NAMALWA (cell line): ENCODE measurements around the gene TNN.
A peak's percentile ranks its signal among the peaks of the same experiment; 100 is the strongest.

Experiments
- DNase-seq: peaks from one replicate; pipeline ENCODE4 v3.0.0-alpha.2; 2015; ENCODE audit warnings: low spot score

TNN gene

DNA sequence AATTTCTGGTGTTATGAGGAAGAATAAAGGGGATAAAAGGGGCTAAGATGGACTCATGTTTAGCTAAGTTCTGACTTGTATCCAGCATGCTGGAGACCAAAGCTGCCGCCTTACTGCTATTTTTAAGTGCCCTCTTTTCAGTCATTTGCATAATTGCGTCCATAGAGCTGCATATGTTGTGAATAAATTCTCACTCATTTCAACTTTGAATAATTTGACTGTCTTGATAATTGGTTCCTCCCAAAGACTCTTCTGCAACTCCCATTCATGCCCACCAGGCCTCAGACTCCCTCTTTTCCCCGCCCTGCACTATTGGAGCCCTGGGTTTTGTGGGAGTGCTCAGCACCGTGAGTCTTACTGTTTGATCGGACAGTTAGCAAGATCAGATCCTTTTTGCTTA, 79.9 kb downstream of the TNN start:
- no peak for DNase-seq

DNA sequence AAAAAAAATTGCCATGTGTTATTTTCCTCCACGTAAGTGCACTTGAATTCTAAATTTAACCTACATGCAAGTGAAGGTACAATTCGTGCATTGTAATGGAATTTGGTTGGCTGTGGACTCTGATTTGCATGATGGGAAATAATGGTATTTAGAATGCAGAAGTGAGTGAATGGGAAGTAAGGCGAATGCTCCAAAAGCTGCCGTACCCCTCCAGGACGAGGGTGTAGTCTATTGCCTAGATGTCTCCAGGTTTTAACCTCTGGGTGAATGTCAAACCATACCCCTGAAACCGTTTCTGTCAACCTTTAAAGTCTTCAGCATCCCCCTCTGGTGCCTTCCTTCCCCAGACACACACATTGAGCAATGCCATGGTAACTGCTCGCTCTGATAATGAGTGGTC, 80.4 kb downstream of the TNN start:
- no peak for DNase-seq

- no peak for DNase-seq
Observed at GRCh38 chr1:175150596-175151319, 83.1 kb downstream of the TNN start.

GRCh38 chr1:175152006-175152652, 84.5 kb downstream of the TNN start:
- DNase-seq: peak; percentile 82

DNA sequence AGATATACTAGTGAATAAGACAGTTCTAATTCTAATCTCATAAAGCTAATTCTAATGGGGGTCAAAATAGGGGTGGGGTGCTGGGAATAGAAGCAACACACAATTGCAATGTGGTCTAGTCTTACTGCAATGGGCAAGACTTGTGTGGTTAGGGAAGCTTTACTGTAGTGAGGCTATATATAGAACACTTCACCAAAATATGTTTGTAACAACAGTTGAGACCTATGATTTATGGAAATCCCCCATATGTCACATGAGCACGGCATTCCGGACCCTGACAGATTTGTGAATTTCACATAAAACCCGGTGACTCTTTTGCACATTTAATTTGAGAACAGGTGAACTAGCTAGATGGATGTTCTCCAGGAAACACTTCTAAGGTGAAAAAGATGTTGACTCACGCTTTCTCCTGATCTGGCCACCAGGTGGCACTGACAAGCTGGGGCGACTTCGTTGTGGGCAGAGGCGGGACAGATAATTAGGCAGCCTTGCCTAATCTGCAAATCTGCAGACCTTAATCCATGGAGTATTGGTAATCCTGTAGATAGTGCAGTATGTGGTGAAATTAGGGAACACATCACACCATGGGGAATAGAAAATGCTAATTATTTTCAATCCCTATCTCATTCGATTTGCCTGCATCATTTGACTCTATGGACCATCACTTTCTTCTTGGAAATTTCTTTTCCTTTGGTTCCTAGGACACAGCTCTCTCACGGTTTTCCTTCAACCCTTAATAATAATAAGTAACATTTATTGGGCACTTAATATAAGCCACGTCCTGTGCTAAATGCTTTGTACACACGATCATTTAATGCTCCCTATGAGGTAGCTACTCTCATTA, 87.2 kb downstream of the TNN start:
- peak; percentile 91 for DNase-seq

DNA sequence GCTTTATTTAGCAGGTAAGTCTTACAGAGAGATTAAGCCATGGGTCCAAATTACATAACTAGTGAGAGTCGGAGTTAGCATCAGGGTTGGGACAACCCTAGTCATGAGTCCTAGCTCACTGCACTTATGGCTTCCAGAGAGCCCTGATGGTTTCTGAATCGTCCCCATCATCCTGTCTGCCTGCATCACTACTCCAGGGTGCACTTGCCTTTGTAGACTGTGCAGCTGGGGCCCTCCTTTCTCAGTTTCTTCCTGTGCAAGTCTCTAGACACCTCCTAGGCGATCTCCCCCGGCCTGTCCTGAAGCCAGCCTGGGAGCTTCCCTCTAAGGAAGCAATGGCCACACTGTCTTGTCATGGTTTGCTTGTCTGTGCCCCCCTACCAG, 87.8 kb downstream of the TNN start:
- peak; percentile 56 for DNase-seq

- peak; percentile 38 for DNase-seq
Observed at GRCh38 chr1:175155936-175156335, 88.3 kb downstream of the TNN start.

DNA sequence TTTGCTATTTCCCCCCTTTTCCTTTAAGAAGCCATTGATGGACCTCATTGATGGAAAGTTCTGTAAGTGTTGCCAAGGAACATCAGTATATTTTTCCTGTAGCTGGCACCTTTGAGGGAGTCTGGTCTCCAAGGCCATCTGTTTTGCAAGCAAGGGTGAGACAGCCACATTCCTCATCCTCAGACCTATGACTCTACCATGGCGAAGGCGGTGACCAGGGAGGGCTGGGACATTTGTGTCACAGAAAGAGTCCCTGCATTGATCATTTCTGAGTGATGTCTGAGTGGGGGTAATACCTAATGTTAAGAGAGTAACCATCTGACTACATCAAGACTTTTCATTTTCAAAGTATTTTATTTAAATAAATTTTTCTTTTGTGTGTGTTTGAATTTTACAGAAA, 89.6 kb downstream of the TNN start:
- no peak for DNase-seq

GRCh38 chr1:175158170-175158591, 90.5 kb downstream of the TNN start:
- no peak for DNase-seq

DNA sequence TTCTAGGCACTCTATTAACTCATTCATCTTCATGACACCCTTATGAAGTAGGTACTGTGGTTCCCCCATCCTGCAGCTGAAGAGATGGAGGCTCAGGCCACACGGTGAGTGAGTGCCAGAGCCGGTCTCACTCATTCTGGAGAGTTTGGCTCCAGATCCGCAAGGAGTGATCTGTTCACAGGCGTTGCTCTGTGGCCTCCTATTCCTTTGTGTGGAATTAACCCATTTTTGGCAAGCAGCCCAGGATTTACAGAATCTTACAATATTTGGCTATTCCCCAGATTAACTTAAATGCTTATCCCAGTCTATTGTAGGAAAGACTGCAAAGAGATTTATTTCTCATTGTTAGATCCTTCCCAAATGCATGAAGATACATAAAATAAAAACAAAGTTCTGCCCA, 95.3 kb downstream of the TNN start:
- no peak for DNase-seq

DNA sequence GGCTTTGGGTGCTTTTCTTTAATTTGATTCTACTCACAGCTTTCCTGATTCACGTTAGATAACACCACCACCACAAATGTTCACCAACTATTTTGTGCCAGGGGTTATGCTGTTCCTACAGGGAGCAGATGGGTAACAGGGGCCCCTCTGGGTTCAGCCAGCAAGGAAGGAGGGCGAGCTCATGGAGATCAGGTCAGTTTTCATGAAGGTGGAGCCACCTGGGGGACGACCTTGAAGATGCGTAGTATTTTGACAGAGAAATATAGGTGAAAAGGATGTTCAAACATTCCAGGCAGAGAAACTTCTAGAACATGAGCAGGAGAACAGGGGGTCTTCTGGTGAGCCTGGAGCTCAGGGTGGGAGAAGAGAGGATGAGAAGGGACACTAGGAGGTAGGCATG, 96.1 kb downstream of the TNN start:
- DNase-seq: no peak

DNA sequence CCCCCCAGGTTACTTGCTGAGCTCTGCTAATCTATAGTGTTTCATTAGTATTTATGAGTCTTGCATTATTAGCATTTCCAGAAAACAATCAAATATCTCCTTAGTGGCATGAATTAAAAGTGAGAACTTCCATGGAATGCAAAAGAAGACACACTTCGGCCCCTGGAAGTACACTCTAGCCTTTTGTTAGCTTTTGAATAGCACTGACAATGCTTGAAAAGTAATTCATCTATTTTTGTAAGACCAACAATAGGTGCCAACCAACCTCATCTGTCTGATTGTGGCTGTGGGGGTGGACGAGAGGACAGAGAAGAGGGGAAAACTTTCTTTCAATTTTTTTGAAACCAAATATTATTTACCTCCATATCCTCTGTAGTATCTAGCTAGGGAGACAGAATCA, 97.1 kb downstream of the TNN start:
- DNase-seq: no peak

- no peak for DNase-seq
Observed at GRCh38 chr1:175166746-175167145, 99.1 kb downstream of the TNN start.

DNA sequence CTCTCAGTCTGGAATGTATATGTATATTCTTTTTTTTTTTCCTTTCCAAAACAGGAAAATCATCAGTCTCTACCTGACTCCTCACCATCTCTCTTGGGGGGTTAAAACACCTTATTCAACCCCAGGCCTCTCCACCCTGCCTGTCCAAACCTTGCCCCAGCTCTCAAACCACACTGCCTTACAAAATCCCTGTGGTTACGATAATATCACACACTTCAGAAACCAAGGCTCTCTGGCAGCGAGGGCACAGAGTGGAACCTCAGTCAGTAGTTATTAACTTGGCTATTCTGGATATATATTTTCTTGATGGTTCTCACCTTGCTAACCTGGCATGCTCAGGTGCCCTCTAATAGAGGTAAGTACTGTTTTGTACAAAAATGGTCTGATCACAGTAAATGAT, 100.2 kb downstream of the TNN start:
- no peak for DNase-seq

DNA sequence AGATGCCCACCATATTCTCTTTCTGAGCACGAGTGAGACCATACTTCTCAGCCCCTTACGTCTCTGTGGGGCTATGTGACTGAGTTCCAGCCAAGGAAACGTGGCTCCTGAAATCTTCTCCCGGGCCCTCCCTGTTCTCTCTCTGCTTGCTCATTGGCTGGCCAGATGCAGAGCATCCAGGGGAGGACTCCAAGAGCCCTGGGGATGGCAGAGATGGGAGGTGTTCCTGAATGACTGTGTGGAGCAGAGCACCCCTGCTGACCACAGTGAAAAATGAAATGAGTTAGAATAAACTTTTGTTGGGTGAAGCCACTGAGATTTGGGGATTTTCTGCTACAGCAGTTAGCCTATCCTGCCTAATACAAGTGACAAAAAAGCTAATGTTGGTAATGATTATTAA, 101.1 kb downstream of the TNN start:
- DNase-seq: no peak

- DNase-seq: no peak
Observed at GRCh38 chr1:175169286-175170018, 101.8 kb downstream of the TNN start.

- no peak for DNase-seq
Observed at GRCh38 chr1:175171036-175171913, 103.6 kb downstream of the TNN start.

DNA sequence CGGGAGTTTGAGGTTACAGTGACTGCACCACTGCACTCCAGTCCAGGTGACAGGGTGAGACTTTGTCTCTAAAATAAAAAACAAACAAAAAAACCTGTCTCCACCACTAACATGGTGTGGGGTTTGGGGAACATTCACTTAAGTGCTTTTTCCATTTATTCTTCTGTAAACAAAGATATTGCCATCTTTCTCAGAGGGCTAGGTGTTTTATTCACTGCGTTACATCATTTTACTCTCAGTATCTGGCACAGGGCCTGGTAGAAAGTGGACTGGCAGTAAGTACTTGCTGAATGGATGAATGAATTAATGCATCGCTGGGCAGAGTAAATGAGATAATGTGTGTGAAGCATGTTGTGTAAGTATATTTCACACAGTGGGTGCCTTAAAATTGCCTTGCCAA, 104.9 kb downstream of the TNN start:
- DNase-seq: no peak

DNA sequence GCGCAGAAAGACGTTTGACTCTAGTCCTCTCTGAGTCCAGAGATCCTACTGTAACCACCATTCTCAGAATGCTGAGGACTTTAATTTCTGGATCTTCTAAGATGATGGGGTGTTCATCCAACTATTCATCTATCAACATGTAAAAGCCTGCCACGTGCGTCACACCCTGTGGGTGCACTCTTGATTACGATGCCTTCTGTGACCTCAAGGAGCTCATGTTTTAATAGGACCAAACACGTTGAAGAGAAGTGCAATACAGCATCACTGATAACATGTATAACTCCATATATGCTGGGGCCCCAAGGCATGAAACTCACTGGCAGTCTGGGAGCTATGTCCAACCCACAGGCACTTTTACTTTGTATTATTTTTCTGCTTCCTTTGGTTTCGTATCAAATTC, 105.9 kb downstream of the TNN start:
- DNase-seq: no peak

- DNase-seq: peak; percentile 56
Observed at GRCh38 chr1:175174309-175175102, 106.9 kb downstream of the TNN start.

GRCh38 chr1:175176246-175176645, 108.6 kb downstream of the TNN start:
- no peak for DNase-seq
